Colonic mucosa (tissue), 4 donors: ENCODE measurements around the gene ZBTB38. TPM values are rescaled to one million over a fixed set of nuclear protein-coding genes. Genes with fewer than 3 reads are reported as not detected.

Experiments
- DNase-seq: peaks from one replicate; pipeline ENCODE4 v3.0.0-alpha.2; 2020
- H3K27ac ChIP-seq: fragments of 200-600 bp; one replicate; pipeline ENCODE4 v1.8.0; 2021
- H3K27me3 ChIP-seq: fragments of 200-600 bp; one replicate; pipeline ENCODE4 v1.8.0; 2021
- H3K36me3 ChIP-seq: fragments of 200-600 bp; one replicate; pipeline ENCODE4 v1.8.0; 2021
- H3K4me1 ChIP-seq: fragments of 200-600 bp; one replicate; pipeline ENCODE4 v1.8.0; 2021; ENCODE audit warnings: mild to moderate bottlenecking
- H3K4me3 ChIP-seq: fragments of 200-600 bp; one replicate; pipeline ENCODE4 v1.8.0; 2021
- H3K9ac ChIP-seq, 2 donors: one replicate each; pipeline ENCODE4 v1.7.0; 2013; ENCODE audit warnings: control low read depth in 2 of 2, low read depth in 2 of 2, low read length in 2 of 2
- H3K9me3 ChIP-seq: fragments of 200-600 bp; one replicate; pipeline ENCODE4 v1.8.0; 2021
- CTCF ChIP-seq: fragments of 200-600 bp; IDR thresholded peaks from one replicate; pipeline ENCODE4 v1.8.0; 2022; ENCODE audit warnings: antibody characterized with exemption, mild to moderate bottlenecking
- intact Hi-C: fragments of 100-400 bp; cut with DNase I; formaldehyde crosslinking; loops from one replicate; pipeline ENCODE4 v1.14.1; 2022
- total RNA-seq, 2 donors: library from RNA; stranded (reverse); fragmentation: NEBNext Ultra II Directional in 1 of 2; extraction: Animal tissue kit (Norgen Biotek cat#: 25700) in 1 of 2; gene quantifications; one replicate each; pipeline ENCODE4 v1.2.1, GENCODE V29; 2021
- donor health status: healthy.
- donor health status: DM: no; HTN: no; CAD: no.
- donor health status: DM: no; HTN: no; CAD: no.

ZBTB38 gene
- total RNA-seq, 2 donors from 2014 or later, result 95.5 to 112 TPM

GRCh38 chr3:141360888-141361598 lies 7.3 kb upstream of the ZBTB38 start:
- Histone ChIP-seq H3K4me1 (peaks cover 6% of the 10 kb centered on the region), H3K27ac (peak overlapping the region; percentile 10), H3K27me3 (no peaks in the 10 kb centered on the region), H3K4me3 (no peak overlapping the region), H3K36me3 (no peaks in the 10 kb centered on the region), H3K9ac (peak overlapping the region in 1 of 2 donors; percentile 4), H3K9me3 (no peaks in the 10 kb centered on the region)
- peak; percentile 67 for TF ChIP-seq CTCF
- intact Hi-C loops, result no loop called here
- peak; percentile 42 for DNase-seq

- no peak for DNase-seq
- H3K27ac ChIP-seq, result no peak overlapping the region
- intact Hi-C loops, result no loop called here
- H3K9ac ChIP-seq, result no peak overlapping the region
- no peaks in the 10 kb centered on the region for H3K27me3 ChIP-seq
- TF ChIP-seq CTCF, result no peak
- peaks cover 18% of the 10 kb centered on the region for H3K4me1 ChIP-seq
- H3K36me3 ChIP-seq, result no peaks in the 10 kb centered on the region
- H3K9me3 ChIP-seq, result no peaks in the 10 kb centered on the region
- H3K4me3 ChIP-seq, result no peak overlapping the region
These were observed 5.6 kb upstream of the ZBTB38 start for GRCh38 chr3:141362736-141363135.

GRCh38 chr3:141365201-141365600 lies 3.1 kb upstream of the ZBTB38 start:
- H3K4me1 ChIP-seq, result peaks cover 21% of the 10 kb centered on the region
- TF ChIP-seq CTCF, result no peak
- no peaks in the 10 kb centered on the region for H3K36me3 ChIP-seq
- H3K4me3 ChIP-seq, result no peak overlapping the region
- H3K27me3 ChIP-seq, result no peaks in the 10 kb centered on the region
- no peaks in the 10 kb centered on the region for H3K9me3 ChIP-seq
- intact Hi-C loops, result no loop called here
- H3K9ac ChIP-seq, result peak overlapping the region in 1 of 2 donors; percentile 9
- no peak for DNase-seq
- H3K27ac ChIP-seq, result peak overlapping the region; percentile 83

GRCh38 chr3:141366285-141367037 lies 1.8 kb upstream of the ZBTB38 start:
- TF ChIP-seq CTCF, result no peak
- no peaks in the 10 kb centered on the region for H3K27me3 ChIP-seq
- H3K27ac ChIP-seq, result peak overlapping the region; percentile 83
- no peaks in the 10 kb centered on the region for H3K9me3 ChIP-seq
- peaks cover 21% of the 10 kb centered on the region for H3K4me1 ChIP-seq
- H3K36me3 ChIP-seq, result no peaks in the 10 kb centered on the region
- no peak overlapping the region for H3K4me3 ChIP-seq
- peak; percentile 60 for DNase-seq
- intact Hi-C loops, result no loop called here
- peak overlapping the region in 1 of 2 donors; percentile 82 for H3K9ac ChIP-seq

GRCh38 chr3:141367038-141367730 lies 1.1 kb upstream of the ZBTB38 start:
- Histone ChIP-seq H3K27ac (peak overlapping the region; percentile 83), H3K27me3 (no peaks in the 10 kb centered on the region), H3K36me3 (no peaks in the 10 kb centered on the region), H3K9me3 (no peaks in the 10 kb centered on the region), H3K9ac (peak overlapping the region in 1 of 2 donors; percentile 82), H3K4me1 (peaks cover 21% of the 10 kb centered on the region), H3K4me3 (no peak overlapping the region)
- intact Hi-C loops, result no loop called here
- DNase-seq, result no peak
- no peak for TF ChIP-seq CTCF
